ENCODE results near the gene UNG.

The UNG gene

DNA sequence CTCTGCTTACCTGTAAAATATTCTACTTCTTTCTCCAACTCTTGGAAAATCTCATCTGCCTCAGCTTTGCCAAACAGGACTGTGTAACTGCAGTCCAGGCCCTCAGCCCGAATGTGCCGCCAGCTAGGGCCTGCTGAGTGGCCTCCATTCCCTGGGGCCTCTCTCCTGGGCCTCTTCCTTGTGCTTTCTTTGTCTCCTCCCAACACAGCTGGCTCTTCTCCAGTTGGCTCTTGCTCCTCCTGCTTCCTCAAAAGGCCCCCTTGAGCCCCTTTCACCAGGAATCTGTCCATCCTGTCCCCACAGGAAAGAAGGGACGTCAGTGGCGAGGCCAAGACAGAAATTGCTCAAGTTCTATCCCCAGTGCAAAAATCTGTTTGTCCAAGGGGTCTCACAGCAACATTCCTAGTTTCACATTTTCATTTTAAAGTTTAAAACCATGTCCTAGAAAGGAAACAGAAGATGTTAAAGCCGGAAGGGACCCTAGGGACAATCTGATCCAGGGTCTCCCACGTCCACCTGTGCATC is 4.8 kb upstream of the UNG start:
- DNase-seq, result peak in 1 of 2 experiments; percentile 53

- DNase-seq, result peak; percentile 85 to 95
Measured at GRCh38 chr12:109093022-109093918, 4.1 kb upstream of the UNG start, which contains the start of gene ALKBH2. ALKBH2 (minus strand) TSS chr12:109093472; CDS start chr12:109092786, 686 bp downstream.

DNA sequence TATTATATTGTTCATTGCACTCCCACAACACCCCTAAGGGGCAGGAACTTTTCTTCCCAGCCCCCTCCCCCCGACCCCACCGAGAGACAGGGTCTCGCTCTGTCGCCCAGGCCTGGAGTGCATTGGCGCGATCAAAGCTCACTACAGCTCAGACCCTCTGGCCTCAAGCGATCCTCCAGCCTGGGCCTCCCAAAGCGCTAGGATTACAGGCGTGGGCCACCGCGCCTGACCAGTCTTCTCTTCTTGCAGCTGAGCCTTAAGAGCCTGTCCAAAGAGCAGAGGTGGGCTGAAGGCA is 310 bp upstream of the UNG start:
- no peak for DNase-seq

- DNase-seq, result peak in 1 of 2 experiments; percentile 44
Measured at GRCh38 chr12:109098183-109098604, 797 bp downstream of the UNG start.

- no peak for DNase-seq
Measured at GRCh38 chr12:109098651-109099050, 1.3 kb downstream of the UNG start.

DNA sequence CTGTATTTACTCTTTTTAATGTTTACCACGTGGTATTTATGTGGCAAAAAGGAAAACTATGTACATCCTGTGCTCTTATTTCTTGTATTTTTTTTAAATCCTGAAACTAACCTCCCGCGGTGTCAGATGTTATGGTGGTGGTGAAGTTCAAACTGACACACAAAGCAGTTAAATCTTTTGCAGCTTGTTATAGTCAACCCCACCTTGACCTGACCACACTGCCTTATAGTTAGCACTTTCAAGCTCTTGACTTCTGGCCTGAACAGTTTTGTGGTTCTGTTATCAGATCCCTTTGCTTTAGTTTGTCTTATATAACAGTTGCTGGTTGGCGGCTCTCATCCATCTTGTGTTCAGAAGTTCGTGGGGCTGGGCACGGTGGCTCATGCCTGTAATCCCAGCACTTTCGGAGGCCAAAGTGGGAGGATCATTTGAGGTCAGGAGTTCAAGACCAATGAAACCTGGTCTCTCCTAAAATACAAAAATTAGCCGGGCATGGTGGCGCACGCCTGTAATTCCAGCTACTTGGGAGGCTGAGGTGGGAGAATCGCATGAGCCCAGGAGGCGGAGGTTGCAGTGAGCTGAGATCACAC is 2.1 kb downstream of the UNG start:
- DNase-seq, result no peak

- DNase-seq, result no peak
Measured at GRCh38 chr12:109100741-109101140, 3.3 kb downstream of the UNG start.

GRCh38 chr12:109102491-109102890 is 5.1 kb downstream of the UNG start:
- no peak for DNase-seq

DNA sequence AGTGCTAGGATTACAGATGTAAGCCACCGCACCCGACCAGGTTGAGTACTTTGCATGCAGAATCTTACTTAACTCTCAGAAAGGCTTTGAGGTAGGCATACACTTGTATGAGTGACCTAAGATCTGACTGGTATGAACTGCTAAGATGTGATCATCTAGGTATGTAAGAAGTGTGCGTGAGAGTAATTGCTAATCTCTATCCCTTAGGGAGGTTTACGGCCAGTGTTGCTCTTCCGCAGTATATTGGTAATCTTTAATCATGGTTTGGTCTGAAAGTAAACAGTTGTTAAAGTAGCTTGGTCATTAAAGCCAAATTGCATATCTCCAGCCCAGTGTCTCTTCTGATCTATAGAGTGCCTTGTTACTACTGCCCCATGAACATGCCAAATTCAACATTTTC is 7.8 kb downstream of the UNG start:
- no peak for DNase-seq

DNA sequence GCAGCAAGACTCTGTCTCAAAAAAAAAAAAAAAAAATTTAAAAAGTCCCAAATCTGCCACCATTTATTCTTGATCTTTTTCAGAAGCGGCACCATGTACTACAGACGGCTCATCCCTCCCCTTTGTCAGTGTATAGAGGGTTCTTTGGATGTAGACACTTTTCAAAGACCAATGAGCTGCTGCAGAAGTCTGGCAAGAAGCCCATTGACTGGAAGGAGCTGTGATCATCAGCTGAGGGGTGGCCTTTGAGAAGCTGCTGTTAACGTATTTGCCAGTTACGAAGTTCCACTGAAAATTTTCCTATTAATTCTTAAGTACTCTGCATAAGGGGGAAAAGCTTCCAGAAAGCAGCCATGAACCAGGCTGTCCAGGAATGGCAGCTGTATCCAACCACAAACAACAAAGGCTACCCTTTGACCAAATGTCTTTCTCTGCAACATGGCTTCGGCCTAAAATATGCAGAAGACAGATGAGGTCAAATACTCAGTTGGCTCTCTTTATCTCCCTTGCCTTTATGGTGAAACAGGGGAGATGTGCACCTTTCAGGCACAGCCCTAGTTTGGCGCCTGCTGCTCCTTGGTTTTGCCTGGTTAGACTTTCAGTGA is 12.5 kb downstream of the UNG start:
- no peak for DNase-seq

DNA sequence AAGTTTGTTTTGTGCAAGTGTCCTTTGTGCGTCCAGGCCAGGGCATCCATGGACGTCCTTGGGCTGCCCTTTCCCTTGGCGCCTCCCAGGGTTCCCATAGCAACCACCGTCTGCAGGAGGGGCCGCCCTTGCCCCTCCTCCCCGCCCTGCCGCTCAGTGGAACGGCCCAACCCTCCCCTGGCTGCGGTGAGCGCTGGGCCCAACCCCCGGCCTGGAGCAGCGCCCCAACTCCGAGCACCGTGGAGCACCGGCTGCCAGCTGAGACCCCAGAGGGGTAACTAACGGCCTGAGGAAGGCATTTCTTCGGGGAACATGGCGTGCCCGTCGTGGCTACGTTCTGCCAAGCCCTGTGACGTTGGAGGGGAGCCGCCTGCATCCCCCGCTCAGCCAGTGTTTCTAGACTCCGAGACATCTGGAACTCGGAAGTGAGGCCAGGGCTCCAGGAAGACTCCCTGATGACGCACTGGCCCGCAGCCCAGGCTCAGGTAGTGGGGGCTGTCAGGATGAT is 13.6 kb downstream of the UNG start:
- no peak for DNase-seq

DNA sequence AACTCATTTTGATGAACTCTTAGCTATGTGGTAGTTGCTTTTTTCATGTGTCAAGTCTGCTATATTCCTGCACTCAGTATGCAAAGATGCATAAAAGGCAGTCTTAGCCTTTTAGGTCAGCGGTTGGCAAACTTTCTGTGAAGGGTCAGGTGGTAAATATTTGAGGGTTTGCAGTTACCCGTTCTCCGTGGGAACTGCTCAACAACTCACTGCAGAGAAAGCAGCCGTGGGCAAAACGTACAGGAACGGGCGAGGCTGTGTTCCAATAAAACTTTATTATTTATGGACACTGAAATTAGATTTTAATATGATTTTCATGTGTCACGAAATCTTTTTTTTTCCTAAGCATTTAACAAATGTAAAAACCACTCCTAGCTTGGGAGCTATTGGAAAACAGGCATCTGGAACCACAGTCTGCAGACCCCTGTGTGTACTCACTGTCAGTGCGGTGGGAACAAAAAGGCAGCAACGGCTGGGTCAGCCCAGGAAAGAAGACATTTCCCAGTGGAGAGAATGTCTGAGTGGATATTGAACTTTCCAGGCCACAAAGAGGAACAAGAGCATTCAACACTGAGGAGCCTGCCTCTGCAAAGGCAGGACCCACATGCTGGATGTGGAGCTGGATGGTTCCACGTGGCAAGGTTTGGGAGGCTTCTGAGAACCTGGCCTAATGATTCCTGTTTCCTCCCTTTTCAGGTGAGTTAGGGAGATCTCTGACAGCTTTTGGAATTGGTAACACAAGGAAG is 15.5 kb downstream of the UNG start:
- DNase-seq, result no peak

DNA sequence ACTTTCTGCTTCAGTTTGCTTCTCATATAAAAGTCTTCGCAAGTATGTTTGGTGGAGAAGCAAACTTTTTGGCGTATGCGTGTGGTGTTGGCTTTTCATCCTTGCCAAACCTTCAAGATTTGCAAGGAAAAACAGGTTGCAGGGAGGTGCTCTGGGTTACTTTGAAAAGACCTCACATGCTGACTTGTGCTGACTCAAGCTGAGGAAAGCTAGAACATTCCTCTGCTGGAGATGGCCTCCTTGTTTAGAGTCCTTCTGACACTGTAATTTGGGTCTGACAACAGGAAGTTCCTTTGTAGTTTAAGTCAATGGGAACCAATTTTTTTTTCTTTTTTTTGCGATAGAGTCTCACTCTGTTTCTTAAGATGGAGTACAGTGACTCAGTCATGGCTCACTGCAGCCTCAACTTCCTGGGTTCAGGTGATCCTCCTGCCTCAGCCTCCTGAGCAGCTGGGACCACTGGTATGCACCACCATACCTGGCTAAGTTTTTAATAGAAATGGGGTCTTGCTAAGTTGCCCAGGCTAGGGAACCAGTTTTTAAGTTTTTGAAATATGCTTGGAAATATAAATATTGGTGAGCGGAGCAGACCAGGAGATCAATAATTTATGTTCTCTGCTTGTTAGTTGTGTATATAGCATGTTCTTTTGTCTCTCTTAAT is 16.4 kb downstream of the UNG start:
- DNase-seq, result no peak

DNA sequence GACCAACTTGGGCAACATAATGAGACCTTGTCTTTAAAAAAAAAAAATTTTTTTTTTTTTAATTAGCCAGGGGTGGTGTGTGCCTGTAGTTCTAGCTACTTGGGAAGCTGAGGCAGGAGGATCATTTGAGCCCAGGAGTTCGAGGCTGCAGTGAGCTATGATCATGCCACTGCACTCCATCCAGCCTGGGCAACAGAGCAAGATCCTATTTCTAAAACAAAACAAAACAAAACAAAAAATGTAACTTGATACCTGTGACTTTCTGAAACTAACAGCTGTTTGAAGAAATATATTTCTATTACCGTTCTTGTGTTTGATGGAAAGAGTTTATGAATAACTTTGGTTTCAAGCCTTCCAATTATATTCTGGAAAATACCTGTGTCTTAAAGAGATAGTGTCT is 17.2 kb downstream of the UNG start:
- no peak for DNase-seq

DNA sequence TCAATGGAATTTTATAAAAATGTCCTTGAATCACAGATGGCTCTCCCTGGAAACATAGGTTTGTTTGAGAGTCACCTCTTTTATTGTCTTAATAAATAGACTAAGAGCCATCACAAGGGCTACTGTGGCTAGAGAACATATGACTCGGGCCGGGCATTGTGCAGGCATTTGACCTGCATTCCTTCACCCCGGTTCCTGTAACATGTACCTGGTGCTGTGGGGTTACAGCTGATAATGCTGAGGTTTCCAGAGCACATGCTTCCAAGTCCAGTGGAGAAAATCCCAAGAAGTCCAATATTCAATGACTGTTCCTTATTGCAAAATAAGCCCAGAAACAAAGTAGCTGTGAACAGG is 18.0 kb downstream of the UNG start:
- no peak for DNase-seq

DNA sequence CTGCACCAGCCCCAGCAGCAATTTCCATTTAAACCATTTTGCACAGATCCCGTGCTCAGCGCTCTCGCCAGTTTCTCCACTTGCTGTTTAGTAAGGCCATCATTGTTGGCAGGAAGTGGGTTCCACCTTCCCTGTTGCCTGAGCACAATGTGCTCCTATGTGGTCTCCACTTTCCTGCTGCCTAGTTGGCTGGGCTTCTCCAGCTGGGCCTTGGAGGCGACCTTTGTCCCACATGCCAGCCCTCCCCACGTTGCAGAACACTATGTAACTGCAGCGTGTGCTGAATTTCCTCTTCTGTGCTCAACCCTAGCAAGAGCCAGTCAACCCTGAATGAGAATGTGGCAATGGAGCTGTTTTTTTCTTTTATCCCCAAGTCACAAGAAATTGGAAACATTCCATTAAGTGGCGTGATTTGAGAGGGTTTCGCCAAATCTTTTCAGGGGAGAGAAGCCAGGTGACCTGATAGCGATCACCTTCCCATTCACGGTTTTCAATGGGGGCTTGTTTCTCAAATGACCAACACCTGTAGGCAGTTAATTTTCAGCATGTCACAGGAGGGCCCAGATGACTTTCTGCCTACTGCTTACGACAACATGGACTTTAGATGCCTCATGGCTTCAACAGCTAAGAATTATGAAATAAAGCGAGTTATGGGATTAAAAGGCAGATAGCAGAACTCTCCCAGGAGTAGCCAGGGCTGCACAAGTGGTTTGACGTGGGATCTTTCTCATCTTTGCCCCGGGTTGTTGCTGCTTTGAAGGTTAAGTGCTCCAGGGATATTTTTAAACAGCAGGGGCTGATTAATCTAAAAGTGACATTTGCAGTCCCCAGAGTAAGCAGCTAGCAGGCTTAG is 18.6 kb downstream of the UNG start, which contains the start of gene ACACB:
Gene ACACB, plus strand, starts transcription at position 830 of the 853 bp plus-strand sequence. CDS start 22,819 bp downstream, outside the sequence.
- no peak for DNase-seq

DNA sequence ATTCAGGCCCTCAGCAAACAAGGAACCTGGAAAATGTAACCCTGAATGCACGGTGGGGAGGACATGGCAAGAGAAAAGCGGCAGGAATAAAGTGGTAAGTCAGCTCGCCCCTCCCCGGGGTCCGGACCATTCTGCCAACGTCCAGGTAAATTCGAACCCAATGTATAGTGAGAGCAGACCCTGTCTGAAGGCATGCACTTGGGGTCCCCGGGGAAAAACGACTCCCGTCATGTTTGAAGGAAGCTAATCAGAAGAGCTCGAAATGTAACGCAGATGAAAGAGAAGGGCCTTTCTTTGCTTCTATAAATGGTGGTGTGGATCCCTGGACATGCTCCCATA is 19.2 kb downstream of the UNG start:
- no peak for DNase-seq

DNA sequence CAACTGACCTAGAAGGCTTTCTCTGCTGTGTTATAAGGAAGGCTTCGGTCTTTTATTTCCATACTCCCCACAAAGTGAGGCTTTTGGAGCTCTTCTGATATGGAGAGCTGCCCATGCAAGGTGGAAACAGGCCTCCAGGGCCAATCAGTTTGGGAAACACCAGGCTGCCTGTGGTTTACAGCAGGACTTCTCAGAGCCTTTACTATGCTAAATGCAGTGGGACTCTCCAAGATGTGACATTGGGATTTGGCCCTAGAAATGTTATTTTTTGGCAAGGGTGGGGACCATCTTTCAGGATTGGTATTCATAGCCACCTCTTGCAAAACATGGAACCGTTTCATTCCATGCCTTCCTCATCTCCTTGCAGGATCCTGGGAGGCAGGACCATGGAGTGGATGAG is 22.7 kb downstream of the UNG start:
- DNase-seq, result no peak

- DNase-seq, result no peak
Measured at GRCh38 chr12:109120557-109120956, 23.2 kb downstream of the UNG start.

- no peak for DNase-seq
Measured at GRCh38 chr12:109121346-109121880, 24.0 kb downstream of the UNG start.
